Vagina (tissue), 2 donors: ENCODE measurements around the gene REPS1. TPM values are rescaled to one million over a fixed set of nuclear protein-coding genes. Genes with fewer than 3 reads are reported as not detected.

Source experiments
- DNase-seq, 2 donors: peaks; one replicate each; pipeline ENCODE4 v3.0.0-alpha.2; 2017; ENCODE audit errors: extremely low spot score in 2 of 2
- H3K27ac ChIP-seq: fragments of 200-600 bp; sonication (generic); one replicate; pipeline ENCODE4 v1.5.1; 2019
- H3K27me3 ChIP-seq: fragments of 200-600 bp; sonication (generic); one replicate; pipeline ENCODE4 v1.5.1; 2019
- H3K36me3 ChIP-seq, 2 donors: fragments of 200-600 bp; sonication (generic); one replicate each; pipeline ENCODE4 v1.5.1; 2017 to 2019
- H3K4me1 ChIP-seq: fragments of 200-600 bp; sonication (generic); one replicate; pipeline ENCODE4 v1.5.1; 2019
- H3K4me3 ChIP-seq, 2 donors: fragments of 200-600 bp; sonication (generic); 1 replicate in 1 of 2; 2 replicates in 1 of 2; pipeline ENCODE4 v1.5.1; 2016 to 2019
- H3K9me3 ChIP-seq: fragments of 200-600 bp; sonication (generic); one replicate; pipeline ENCODE4 v1.5.1; 2019
- POLR2A ChIP-seq, 2 donors: fragments of 450-650 bp; IDR thresholded peaks; one replicate each; pipeline ENCODE4 v1.6.1; 2017; ENCODE audit warnings: antibody characterized with exemption in 2 of 2, mild to moderate bottlenecking in 2 of 2, moderate library complexity in 2 of 2
- POLR2AphosphoS5 ChIP-seq, 2 donors: sonication (generic); formaldehyde crosslinking; IDR thresholded peaks; one replicate each; pipeline ENCODE4 v1.9.0; 2017; ENCODE audit warnings: antibody characterized with exemption in 2 of 2, mild to moderate bottlenecking in 2 of 2, low read depth in 1 of 2; ENCODE audit not compliant: insufficient read depth in 1 of 2
- intact Hi-C: fragments of 100-400 bp; cut with DNase I; formaldehyde crosslinking; loops from one replicate; pipeline ENCODE4 v1.15.1; 2023
- total RNA-seq: library from RNA; depleted of rRNA; stranded (reverse); fragments of >200 nt; gene quantifications from one replicate; pipeline ENCODE4 v1.2.3, GENCODE V29; 2016
- TF ChIP-seq, protein P1 (sequence below), 3 experiments: fragments of 450-650 bp in 2 of 3; fragments of 200-600 bp in 1 of 3; sonication (generic) in 1 of 3; IDR thresholded peaks; one replicate each; pipeline ENCODE4 v1.5.1; 2017 to 2019; ENCODE audit warnings: antibody characterized with exemption in 3 of 3, mild to moderate bottlenecking in 2 of 3, moderate library complexity in 2 of 3

Gene REPS1
- total RNA-seq, 1 donor from 2014 or later, result 96.5 TPM

DNA sequence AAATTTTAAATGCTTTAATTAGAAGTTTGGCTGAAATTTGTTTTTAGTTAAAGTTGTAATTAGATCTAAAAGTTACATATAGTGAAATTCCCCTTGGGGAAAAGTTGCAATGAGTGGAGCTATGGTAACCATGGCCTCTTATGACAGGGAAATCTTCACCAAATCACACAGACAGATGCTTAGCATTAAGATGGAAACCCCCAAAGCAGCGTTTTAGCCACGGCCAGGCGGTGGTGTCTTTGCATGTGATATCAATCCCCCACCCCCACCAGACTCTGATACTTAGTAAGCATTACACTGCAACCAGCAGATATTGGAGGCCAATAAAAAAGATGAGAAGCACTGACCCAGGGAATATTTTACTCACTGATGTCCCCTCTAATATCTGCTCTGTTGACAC lies 75.7 kb downstream of the REPS1 start:
- no peaks in the 10 kb centered on the region for H3K9me3 ChIP-seq
- intact Hi-C loops, result no loop called here

DNA sequence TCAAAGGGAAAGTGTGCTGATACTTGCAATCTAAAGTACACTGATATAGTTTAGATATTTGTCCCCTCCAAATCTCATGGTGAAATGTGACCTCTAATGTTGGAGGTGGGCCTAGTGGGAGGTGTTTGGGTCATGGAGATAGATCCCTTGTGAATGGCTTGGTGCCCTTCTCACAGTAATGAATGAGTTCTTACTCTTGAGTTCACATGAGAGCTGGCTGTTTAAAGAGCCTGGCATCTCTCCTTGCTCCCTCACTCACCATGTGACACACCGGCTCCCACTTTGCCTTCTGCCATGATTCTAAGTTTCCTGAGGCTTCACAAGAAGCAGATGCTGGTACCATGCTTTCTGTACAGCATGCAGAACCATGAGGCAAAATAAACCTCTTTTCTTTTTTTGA lies 78.1 kb downstream of the REPS1 start:
- TF ChIP-seq, protein P1, sequence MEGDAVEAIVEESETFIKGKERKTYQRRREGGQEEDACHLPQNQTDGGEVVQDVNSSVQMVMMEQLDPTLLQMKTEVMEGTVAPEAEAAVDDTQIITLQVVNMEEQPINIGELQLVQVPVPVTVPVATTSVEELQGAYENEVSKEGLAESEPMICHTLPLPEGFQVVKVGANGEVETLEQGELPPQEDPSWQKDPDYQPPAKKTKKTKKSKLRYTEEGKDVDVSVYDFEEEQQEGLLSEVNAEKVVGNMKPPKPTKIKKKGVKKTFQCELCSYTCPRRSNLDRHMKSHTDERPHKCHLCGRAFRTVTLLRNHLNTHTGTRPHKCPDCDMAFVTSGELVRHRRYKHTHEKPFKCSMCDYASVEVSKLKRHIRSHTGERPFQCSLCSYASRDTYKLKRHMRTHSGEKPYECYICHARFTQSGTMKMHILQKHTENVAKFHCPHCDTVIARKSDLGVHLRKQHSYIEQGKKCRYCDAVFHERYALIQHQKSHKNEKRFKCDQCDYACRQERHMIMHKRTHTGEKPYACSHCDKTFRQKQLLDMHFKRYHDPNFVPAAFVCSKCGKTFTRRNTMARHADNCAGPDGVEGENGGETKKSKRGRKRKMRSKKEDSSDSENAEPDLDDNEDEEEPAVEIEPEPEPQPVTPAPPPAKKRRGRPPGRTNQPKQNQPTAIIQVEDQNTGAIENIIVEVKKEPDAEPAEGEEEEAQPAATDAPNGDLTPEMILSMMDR (IDR thresholded peaks at IDR 0.05), result no peak
- TF ChIP-seq POLR2A (IDR thresholded peaks at IDR 0.05), result no peak
- no peak for TF ChIP-seq POLR2AphosphoS5 (IDR thresholded peaks at IDR 0.05; ENCODE audit: insufficient read depth in 1 of 2, low read depth in 1 of 2)

More for the DNA sequence above, 75.7 kb downstream of the REPS1 start:
- no peaks in the 10 kb centered on the region for H3K27me3 ChIP-seq
- DNase-seq, result no peak
- H3K4me1 ChIP-seq, result no peaks in the 10 kb centered on the region
- H3K27ac ChIP-seq, result no peak overlapping the region
- TF ChIP-seq POLR2AphosphoS5 (IDR thresholded peaks at IDR 0.05; ENCODE audit: insufficient read depth in 1 of 2, low read depth in 1 of 2) (no peak), POLR2A (IDR thresholded peaks at IDR 0.05) (no peak)
- TF ChIP-seq, protein P1 (IDR thresholded peaks at IDR 0.05), result no peak
- H3K4me3 ChIP-seq, result no peak overlapping the region
- H3K36me3 ChIP-seq, result peaks cover 12 to 63% of the 10 kb centered on the region in 2 donors

DNA sequence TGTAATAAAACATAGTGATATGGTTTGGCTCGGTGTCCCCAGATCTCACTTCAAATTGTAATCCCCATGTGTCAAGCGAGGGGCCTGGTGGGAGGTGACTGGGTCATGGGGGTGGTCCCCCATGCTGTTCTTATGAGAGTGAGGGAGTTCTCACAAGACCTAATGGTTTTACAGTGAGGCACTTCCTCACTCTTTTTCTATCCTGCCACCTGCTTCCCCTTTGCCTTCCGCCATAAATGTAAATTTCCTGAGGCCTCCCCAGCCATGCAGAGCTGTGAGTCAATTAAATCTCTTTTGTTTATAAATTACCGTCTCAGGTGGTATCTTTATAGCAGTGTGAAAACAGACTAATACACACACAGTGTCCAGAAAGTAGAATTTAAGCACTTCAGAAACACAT lies 78.5 kb downstream of the REPS1 start:
- Histone ChIP-seq H3K27me3 (no peaks in the 10 kb centered on the region), H3K9me3 (no peaks in the 10 kb centered on the region), H3K4me1 (no peaks in the 10 kb centered on the region), H3K36me3 (peaks cover 8 to 74% of the 10 kb centered on the region in 2 donors), H3K4me3 (no peak overlapping the region), H3K27ac (no peak overlapping the region)
- intact Hi-C loops, result no loop called here
- no peak for TF ChIP-seq POLR2A (IDR thresholded peaks at IDR 0.05)
- DNase-seq, result no peak

More for the DNA sequence above, 78.1 kb downstream of the REPS1 start:
- intact Hi-C loops, result no loop called here
- H3K9me3 ChIP-seq, result no peaks in the 10 kb centered on the region
- no peaks in the 10 kb centered on the region for H3K4me1 ChIP-seq
- H3K27ac ChIP-seq, result no peak overlapping the region
- no peak overlapping the region for H3K4me3 ChIP-seq
- no peak for DNase-seq
- H3K27me3 ChIP-seq, result no peaks in the 10 kb centered on the region
- H3K36me3 ChIP-seq, result peaks cover 12 to 72% of the 10 kb centered on the region in 2 donors

DNA sequence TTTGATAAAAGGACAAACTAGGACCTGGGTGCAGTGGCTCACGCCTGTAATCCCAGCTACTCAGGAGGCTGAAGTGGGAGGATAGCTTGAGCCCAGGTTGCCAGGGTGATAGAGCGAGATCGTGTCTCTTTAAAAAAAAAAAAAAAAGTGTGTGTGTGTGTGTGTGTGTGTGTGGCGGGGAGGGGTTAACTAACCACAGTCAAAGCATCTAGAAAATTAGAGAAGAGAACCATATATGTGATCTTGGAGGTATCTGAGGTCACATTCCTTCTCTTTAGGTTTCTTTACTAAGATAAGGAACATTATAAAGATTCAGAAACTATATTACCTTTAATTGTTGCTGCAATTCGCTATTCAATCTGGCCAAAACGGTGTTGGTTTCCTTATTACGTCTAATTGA lies 80.9 kb downstream of the REPS1 start:
- Histone ChIP-seq H3K27ac (no peak overlapping the region), H3K4me3 (no peak overlapping the region), H3K4me1 (no peaks in the 10 kb centered on the region), H3K9me3 (no peaks in the 10 kb centered on the region), H3K36me3 (peaks cover 7 to 78% of the 10 kb centered on the region in 2 donors), H3K27me3 (no peaks in the 10 kb centered on the region)
- intact Hi-C loops, result no loop called here
- DNase-seq, result no peak
- TF ChIP-seq, protein P1 (IDR thresholded peaks at IDR 0.05), result no peak
- TF ChIP-seq POLR2A (IDR thresholded peaks at IDR 0.05), result no peak
- no peak for TF ChIP-seq POLR2AphosphoS5 (IDR thresholded peaks at IDR 0.05; ENCODE audit: insufficient read depth in 1 of 2, low read depth in 1 of 2)

DNA sequence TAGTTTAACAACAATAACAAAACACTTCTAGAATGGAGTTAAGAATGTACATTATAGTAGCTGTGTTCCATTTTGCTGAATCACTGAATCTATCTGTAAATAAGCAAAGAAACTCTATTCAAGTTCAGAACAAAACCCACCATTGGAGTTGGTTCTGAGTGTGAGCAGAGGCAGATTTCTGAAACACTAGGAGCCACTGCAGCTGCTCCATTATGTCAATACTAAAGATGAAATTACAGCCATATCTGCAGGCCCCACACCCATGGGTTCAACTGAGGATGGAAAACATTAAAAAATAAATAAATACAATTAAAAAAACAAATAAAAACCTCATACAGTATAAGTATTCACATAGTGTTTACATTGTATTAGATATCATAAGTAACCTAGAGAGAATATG lies 91.0 kb downstream of the REPS1 start:
- Histone ChIP-seq H3K9me3 (no peaks in the 10 kb centered on the region), H3K4me1 (no peaks in the 10 kb centered on the region), H3K4me3 (no peak overlapping the region), H3K27ac (no peak overlapping the region), H3K36me3 (peaks cover 0 to 9% of the 10 kb centered on the region in 2 donors), H3K27me3 (no peaks in the 10 kb centered on the region)
- TF ChIP-seq, protein P1 (IDR thresholded peaks at IDR 0.05), result no peak
- no peak for TF ChIP-seq POLR2A (IDR thresholded peaks at IDR 0.05)
- TF ChIP-seq POLR2AphosphoS5 (IDR thresholded peaks at IDR 0.05; ENCODE audit: insufficient read depth in 1 of 2, low read depth in 1 of 2), result no peak
- intact Hi-C loops, result no loop called here
- no peak for DNase-seq
